Activated CD4-positive, alpha-beta T cell treated with anti-CD3 and anti-CD28 coated beads for 36 hours (primary cell): ENCODE results near the gene TARS3. TPM values are rescaled to one million over a fixed set of nuclear protein-coding genes. Genes with fewer than 3 reads are reported as not detected.

Experiments
- total RNA-seq, 2 experiments: library from RNA; stranded (reverse); gene quantifications; one replicate each; pipeline ENCODE4 v1.2.3, GENCODE V29; 2021

TARS3 gene
- total RNA-seq, 2 experiments from 2014 or later: 9.3 to 10.3 TPM

Other genes starting within 250 kb of the TARS3 start
- under 1 TPM; 0.75 to 0.95 TPM for gene PCSK6, start 234.8 kb downstream of the TARS3 start, total RNA-seq
- gene TM2D3, start 72.1 kb downstream of the TARS3 start, total RNA-seq: 10 to 100 TPM; 34.3 to 35.9 TPM
- not detected for gene OR4F6, start 79.0 kb upstream of the TARS3 start, total RNA-seq
- not detected for gene OR4F15, start 87.7 kb upstream of the TARS3 start, total RNA-seq